Inflammatory macrophage treated with lipopolysaccharide for 1 hour (primary cell): ENCODE measurements around the gene ZNF827.
A peak's percentile ranks its signal among the peaks of the same experiment; 100 is the strongest.

Experiments used
- DNase-seq, 2 donors: peaks; one replicate each; pipeline ENCODE4 v3.0.0-alpha.2; 2020 to 2022

The ZNF827 gene

DNA sequence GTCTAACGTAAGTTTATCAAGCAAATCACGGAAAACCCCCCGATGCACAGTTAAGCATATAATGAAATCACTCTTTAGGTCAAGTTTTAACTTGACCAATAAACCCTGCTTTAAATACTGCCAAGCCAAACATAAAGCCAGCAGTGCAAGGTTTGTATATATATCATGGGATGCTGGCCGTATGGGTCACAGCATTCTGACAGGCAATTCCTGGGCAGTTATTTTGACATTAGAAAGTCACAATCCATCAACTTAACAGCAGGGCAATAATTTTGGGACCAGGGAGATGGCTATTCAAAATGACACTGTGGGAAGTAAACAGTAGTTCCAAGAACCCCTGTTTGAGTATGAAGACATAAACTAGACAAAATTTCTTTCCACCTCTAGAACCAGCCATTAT lies 116.9 kb downstream of the ZNF827 start:
- no peak for DNase-seq

DNA sequence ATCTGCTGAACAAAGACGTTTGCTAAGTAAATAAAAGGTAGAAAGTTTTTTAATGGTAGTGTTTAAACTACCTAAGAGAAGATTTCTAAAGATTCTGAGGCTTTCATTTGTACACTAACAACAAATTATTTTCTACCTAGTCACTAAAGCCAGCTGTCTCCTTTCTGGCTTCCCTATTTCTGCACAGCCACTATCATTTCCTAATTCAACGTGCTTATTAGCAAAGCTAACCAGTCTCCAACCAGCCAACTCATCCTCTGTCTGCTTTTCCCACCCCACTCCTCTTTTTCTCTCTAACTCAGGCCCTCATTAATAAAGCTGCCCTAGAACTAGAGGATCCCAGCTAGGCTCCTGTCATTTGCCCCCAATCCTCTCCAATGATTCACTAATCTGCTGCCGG lies 118.2 kb downstream of the ZNF827 start:
- peak; percentile 58 to 72 for DNase-seq

DNA sequence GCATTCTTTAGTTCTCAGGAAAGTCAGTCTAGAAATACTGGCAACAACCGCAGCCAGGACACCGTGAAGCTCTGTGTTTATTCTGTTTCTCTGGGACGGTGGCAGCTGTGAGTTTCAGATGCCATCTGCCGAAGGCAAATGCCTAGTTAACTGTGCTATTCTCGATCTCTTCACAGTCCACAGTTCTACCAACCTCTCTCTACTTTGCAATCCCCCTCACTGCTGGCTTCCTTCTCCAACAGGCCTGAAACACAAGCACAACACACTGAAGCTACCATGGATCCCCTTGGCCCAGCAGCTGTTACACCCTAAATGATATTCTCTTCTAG lies 118.8 kb downstream of the ZNF827 start:
- no peak for DNase-seq

DNA sequence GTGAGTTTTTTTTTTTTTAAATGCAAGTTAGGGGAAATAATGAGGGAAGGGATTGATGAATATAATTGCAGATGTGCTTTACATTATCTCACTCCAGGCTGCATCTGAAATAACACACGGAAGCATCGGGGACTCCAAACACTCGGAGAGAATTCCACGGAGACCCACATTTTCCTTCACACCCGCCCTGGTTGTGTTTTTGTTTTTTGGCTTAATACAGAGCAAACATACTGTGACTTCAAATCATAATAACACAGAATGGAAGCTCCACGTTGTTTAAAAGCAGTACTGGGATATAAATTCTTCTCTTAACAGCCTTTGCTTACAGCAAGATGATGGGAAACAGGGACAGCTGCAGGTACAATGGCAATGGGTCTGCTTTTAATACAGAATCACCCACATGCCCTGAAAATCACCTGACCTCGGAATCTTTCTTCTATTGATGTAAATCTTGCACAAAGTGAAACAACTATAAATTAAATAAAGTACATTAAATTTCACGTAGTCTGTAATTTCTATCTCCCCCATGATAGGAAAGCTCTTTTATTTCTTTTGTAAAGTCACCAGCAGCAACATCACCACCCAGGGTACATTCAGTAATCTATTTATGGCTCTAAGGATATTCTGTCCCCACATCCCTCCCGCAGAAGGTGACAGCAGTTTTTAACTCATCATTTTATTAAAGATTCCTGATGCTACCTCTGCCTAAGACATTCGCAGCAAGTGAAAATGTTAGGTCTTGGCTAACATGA lies 119.3 kb downstream of the ZNF827 start:
- DNase-seq = no peak

DNA sequence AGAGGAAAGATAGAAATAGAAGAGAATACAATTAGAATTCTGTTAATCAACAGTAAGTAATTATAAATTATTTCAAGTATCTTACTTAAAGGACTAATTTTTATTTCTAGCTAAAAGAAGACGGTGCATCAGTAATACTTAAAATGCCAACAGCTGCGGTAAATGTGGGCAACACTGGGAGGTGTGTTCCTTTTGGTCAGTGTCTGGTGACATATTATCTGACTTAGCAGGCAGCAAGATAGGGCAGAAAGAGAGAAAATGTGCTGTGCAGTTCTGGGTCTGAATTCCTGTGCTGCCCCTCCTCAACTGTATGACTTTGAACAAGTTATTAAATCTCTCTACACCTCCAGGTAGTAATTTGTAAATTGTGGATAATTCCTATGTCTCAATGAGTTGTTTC lies 120.6 kb downstream of the ZNF827 start:
- no peak for DNase-seq

DNA sequence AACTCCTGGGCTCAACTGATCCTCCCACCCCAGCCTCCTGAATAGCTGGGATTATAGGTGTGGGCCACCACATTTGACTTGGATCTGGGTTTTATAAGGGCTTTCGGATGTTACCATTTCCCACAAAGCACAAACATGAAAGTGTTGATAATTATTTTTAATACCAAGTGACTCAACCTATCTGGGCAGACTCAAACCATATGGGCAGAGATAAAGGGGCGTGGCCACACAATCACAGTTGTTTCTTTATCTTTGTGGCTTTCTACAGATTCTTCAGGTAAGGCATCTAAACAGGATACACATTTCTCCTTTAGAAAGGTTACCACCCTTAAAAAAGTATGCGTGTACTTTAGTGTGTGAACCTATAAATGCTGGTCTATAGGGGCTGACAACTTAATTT lies 122.5 kb downstream of the ZNF827 start:
- DNase-seq = no peak

DNA sequence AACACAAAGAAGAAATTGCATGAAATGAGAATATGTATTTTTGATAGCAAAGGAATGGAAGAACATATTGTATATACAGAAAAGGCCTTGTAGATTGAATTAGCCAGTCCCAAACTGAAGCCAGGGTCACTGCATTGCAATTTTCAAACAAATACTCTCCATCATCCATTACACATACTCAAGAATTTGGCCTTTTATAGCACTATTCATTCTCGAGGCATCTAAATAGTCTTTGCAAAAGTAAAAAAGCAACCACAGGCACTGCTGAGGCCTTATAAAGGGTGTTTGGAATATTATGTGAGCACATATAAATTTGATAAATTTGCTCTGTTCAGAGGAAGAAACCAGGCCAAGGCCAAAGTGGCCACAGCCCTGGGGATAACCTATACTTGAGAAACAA lies 123.0 kb downstream of the ZNF827 start:
- no peak for DNase-seq

DNA sequence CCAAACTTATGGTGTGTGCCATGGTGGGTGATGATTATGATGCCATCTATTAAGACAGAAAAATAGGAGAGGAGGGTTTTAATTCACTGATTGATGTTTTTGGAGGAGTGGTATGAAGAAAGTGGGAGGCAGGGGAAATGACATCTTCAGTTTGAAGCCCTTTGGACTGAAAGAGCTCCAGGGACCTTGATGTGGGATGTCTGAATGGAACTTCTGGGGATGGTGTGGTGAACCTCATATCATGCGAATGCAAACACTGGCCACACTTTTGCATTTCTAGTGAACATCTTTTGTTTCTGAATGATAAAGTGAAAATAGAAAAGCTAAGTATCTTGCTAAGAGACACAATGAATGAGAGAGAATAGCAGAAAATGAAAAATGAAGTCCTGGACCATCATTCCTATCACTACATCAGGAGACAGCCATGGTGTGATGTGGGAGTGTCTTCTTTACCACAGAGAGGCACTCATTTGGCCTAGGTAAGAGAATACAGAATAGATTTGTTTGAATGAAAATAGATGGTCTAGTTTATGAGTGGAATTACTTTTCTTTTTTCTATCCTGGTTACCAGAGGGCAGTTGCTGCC lies 123.5 kb downstream of the ZNF827 start:
- no peak for DNase-seq

DNA sequence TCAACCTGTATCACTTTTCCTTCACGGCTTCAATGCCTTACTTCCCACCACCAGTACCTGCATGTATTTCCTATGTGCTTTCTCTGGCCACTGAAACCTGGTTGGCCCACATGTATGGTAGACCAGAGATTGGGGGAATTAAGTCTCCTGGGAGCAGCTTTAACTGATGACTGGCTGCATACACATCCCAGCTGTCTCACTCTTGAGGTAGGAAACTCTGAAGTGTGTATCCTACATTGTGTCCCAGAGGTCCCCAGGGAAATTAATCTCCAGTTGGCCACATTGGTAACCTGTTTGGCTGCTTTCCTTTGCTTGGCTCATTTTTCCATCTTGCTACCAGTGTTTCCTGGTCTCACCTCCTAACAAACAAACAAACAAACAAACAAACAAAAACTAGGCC lies 124.4 kb downstream of the ZNF827 start:
- no peak for DNase-seq

DNA sequence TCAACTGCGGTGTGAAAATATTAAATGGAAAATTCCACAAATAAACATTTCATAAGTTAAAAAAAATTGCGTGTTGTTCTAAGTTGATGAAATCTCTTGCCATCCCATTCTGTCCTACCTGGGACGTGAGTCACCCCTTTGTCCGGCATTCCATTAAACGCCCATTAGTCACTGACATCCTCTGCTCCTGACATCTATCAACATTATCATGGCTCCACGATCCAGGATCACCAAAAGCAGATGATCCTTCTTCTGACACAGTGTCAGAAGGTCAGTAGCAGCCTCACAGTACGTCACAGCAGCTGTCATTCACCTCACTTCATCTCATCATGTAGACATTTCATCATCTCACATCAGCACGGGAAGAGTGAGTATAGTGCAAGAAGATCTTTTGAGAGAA lies 125.7 kb downstream of the ZNF827 start:
- no peak for DNase-seq

DNA sequence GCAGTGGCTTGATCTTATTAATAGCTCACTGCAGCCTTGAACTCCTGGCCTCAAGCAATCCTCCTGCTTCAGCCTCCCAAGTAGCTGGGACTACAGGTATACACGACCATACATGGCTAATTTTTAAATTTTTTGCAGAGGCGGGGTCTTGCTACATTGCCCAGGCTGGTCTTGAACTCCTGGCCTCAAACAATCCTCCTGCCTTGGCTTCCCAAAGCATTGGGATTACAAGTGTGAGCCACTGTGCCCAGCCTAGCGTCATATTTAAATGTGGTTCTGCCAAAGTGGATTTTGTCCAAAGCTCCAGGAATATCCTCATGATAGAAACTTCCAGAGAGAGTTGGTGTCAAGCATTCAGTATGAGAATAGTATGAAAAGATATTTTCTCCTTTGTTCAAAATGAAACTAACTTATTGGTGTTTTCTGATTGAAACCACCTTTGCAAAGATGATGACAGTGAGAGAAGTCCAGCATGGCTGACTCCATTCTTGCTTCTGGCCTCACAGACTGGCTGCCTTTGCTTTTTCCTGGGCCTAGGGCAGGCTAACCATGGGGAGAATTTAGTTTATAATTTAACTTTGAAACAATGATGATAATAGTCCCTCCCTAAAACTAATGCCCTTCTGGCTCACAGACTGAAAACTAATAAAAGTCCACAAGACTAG lies 129.6 kb downstream of the ZNF827 start:
- no peak for DNase-seq

DNA sequence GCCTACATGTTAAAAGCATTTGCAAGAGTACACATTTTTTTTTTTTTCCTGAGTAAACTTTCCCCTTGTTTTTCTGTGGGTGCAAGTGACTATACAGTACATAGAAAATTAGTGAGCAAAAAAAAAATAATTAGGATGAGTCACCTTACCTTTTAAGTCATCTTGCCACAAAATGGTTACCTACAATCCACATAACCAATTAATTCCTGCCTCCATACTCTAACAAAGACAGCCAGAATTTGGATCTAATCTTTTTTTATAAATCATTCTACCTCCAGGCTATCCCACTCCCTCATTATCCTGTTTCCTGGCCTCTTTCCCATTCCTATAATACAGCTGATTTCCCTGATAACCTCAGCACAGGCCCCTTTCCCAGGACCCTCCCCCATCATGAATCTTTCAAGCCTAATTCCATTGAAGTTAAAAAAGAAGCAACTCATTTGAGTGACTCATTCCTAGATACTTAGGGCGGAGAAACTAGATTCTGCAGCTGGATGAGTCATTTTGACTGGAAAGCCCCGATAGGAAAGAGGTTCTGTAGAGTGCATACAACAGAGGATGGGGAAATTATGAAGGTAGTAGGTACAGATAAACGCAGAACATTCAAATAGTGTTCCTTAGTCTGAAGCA lies 130.5 kb downstream of the ZNF827 start:
- DNase-seq = peak; percentile 80 to 89

DNA sequence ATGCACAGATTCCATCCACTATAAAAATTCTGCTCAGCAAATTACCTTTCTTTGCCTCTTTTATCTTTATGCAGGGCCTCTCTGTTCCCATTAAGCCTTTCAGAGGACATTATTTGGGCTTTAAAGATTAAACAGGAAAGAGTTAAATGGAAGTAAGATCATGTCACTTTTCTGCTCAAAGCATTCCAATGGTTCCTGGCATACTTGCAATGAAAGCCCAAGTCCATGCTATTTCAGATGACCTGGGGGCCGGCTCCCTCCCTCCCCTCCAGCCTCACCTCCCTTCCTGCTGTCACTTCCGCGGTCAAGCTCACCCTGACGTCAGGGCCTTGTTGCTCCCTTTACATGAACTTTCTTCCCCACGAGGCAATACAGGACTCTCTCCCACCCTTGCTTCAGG lies 133.1 kb downstream of the ZNF827 start:
- DNase-seq = no peak

DNA sequence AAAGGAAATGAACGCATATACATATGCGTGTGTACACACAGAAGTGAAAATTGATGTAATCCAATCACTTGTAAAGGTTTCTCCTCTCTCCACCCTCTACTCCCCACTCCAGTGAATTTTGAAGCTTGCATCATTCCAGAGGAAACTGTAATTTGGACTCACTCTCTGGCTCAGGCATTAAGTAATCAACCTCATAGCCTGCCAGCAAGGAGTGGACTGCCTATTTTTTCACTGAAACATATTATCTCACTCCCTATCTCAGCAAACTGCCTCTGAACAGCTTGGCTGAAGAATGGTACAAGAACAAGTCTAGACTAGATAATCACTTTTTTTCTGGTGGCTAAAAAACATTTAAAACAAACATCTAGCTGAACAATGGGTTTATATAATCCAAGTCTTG lies 134.5 kb downstream of the ZNF827 start:
- DNase-seq = peak; percentile 70 to 81

DNA sequence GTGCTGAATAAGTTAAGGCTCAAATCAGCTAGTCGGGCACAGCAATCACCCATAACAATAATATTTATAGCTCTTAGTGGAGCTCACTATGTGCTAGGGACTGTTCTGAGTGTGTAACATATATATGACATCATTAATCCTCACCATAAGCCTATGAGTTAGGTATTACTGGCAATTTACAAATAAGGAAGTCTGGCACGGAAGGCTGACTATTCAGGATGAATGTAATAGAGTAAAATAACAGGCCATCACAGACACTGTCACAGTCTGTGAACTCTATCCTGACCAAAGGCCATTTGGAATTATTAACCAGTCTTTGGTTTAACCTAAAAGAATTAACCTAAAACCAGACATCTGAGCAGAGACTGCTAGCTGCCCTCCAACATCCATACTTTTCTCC lies 139.4 kb downstream of the ZNF827 start:
- DNase-seq = peak; percentile 28 to 35

DNA sequence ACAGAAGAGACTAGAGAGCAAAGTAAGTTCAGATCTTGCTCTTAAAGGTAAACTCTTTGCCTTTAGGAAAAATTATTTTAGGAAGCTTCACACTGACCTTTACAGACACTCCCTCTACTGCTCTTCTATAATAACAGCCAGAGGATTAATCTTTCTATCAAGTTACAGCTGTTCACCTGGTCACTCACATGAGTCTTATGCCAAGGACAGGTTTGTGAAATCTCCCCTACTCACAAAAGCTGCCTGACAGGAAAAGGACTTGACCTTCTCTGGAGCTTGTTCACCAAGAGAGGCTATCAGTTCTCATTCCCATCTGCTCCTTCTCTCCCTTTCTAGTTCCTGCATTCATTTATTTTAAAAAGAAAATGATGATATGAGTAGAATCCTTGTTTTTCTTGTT lies 141.3 kb downstream of the ZNF827 start:
- DNase-seq = no peak

DNA sequence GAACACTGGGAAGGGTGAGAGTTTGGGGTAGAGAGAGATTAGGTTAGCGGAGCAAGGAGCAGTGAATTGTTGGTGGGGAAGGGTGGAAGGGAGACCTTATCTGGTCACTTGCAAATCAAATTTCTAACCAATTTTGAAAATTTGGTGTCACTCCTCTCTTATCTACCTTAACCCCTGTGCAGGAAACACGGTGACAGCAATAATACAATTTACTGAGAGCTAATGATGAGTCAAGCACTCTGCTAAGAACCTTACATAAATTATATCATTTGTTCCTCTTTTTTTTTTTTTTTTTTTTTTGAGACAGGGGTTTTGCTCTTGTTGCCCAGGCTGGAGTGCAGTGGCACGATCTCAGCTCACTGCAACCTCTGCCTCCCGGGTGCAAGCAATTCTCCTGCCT lies 142.3 kb downstream of the ZNF827 start:
- peak in 1 of 2 donors; percentile 24 for DNase-seq

DNA sequence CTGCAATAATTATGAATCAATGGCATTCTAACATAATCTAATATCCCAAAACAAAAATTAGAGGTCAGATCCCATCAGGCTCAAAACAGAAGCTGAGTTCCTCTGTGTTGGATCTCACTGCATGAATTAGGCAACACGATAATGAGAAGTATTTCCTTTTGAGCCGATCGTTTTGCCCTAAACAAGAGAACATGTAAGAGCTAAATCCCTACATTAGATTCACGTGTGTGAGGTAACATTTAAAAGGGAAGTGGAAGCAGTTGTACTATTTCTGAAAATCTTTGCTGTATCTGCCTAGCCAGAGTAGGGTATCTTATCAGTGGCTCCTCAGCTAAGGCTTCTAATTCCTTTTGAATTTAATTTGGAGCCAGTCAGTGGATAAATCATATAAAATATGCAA lies 143.1 kb downstream of the ZNF827 start:
- DNase-seq = peak; percentile 29 to 37

DNA sequence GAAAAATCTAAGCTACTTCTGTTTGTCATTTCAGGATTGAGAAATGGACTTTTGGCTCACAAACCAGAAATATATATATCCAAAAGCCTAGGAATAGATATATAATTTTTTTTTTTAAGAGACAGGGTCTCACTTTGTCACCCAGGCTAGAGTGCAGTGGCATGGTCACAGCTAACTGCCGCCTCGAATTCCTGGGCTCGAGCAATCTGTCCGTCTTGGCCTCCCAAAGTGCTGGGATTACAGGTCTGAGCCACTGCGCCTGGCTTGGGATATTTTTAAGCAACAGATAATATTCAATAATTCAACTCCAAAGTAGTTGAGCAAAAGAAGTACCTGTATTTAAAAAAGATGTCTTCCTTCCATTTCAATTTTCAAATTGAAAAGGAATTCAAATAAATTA lies 146.2 kb downstream of the ZNF827 start:
- DNase-seq = no peak

DNA sequence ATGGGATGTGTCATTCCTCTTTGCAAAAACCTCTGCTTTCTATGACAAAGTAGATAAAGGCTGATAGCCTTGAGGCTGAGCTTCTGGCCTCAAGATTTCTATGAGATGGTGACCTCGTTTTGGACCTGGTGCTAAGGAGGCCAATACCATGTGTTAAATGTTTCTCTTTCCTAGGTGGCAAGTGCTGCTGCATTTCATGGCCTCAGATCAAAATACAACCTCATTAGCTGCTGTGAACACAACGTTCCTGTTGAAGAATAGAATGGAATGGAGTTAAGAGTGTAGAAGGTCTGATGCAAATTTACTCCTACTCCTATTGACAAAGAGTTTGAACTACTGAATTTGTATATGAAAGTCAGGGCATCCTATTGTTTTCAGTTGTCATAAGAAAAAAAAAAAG lies 146.6 kb downstream of the ZNF827 start:
- DNase-seq = no peak

DNA sequence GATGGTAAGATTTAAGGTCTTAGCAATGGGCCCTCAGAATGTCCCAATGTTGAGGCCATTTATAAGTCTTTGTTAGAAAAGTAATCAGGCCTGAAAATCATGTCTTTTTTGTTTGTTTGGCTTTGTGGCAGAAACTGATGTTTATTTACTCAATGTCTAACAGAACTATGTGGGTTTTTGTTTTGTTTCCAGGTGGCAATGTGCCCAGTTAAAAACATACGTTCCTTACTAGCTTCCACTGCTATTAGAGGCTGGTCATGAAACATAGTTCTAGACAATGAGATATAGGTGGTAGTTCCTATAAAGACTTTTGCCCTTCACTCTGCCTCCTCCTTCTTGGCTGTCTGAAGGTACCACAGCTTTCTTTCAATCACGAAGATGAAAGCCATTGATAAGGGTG lies 149.9 kb downstream of the ZNF827 start:
- DNase-seq = no peak

DNA sequence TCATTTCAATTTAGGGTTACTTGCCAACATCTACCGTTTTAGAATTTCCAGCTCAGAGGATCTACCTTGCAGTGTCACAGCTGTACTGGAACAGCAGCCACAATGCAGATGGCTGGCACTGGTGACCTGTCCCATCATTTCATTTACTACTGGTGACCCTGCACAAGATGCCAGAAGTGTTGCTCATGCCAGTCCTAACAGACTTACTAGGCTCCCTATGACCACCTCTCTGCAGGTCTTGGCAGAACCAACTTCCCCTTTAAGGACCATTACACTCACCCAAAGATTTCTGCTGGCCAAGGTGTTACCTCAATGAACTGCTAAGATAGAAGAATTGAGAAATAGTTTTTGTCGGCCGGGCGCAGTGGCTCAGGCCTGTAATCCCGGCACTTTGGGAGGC lies 151.8 kb downstream of the ZNF827 start:
- DNase-seq = no peak

DNA sequence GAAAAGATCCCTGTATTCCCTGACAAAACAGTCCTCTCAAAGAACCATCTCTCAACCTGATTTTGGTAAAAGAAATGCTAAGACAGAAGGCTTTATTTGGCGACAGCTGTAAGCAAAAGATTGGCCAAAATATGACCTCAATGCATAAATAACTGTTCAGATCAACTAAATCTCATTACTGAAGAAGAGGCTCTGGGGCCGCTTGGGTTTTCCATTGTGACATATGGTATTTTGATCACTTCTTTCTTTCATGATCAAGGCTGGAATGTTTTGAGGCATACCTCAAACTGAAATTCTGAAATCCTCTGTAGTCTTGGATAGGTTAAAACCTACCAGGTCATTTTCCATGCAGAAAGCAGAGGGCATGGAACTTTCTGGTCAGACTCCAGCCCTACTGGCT lies 152.4 kb downstream of the ZNF827 start:
- DNase-seq = no peak

DNA sequence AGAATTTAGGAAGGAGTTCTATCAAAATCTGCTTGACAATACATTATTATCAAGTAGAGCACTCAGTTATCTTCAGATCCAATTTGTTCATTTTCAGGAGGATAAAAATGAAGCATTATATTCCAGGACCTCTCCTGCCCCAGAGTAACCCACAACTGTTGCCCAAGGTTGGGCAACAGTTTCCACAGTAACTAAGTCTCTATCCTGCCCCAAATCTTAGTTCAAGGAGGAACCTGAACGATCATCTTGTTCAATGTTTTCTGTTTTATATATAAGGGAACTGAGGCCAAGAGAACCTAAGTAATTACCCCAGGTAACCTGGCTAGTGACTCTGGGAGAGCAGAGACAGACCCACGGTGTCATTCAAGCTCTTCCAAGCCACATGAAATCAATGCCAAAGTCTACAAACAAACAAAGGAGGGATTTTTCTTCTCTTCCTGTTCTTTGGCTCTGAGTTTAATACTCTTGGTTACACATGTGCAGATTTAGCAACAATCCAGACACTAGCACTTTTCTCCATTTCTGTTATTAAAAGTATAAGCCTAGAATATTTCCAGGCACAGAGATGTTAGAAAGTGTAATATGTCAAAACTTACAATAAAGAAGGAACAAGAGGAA lies 153.1 kb downstream of the ZNF827 start:
- DNase-seq = no peak
